GM19452 (cell line): ENCODE measurements around the gene PAM.
"Not testable (repeated sequence)": the region's sequence is repeated elsewhere in the genome, so short reads cannot be mapped to it uniquely, and the experiment has no call there.

Experiments used
- ATAC-seq: cut with Tn5 transposase; IDR thresholded peaks from one replicate; pipeline ENCODE4 v1.9.1; 2021; ENCODE audit not compliant: unreplicated experiment

PAM gene

DNA sequence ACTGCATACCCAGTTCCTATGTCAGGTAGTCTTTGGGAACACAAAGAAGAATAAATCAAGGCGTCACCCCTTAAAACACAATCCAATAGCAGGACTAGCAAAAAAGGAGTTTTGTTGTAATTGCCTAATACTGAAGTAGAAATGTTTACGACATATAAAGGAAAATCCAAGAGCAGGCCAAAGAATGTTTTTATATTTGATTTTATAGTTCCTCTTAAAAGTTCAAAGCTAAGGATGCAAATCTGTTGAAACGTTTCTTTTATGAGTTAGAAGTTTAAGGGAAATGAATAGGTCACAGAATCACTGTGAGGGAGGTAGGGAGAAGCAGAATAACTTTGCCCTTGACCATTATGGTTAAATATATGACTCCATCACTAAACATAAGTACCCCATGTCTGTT lies 136.1 kb downstream of the PAM start:
- ATAC-seq, result no peak

- ATAC-seq, result no peak
Observed at GRCh38 chr5:102893942-102894341, 138.8 kb downstream of the PAM start.

DNA sequence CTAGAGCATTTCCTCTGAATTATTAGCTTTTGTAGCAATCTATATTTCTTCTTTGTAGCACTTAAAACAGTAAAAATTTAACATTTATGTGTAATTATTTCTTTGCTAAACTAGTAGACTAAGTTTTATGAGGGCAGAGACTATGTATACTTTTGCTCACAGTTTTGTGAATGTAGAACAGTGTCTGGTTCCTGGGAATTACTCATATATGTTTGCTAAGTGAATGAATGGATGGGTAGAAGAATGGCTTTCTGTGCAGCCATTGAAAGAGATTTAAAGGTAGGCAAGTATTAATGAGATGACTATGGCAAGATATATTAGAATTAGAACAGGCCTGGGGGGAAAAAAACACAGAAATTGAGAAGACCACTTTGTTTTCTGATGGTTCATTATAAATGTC lies 140.1 kb downstream of the PAM start:
- no peak for ATAC-seq

DNA sequence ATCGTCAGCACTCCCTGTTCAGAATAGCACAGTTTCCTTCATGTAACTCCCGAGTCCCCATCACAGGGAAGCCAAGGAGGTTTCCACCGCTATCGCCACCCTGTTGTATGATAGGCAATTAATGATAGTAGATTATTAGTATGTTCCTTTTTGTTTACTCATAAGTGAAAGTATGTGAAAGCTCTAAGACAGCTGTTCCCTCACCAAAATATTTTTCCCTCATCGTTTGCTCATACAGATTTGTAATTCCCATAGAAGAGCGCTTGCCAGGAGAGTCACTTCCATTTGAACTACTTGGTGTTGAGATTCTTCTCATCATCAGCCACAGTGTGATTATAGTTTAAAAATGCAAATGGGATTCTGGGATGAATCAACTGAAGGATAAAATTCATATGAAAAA lies 140.9 kb downstream of the PAM start:
- ATAC-seq, result no peak

GRCh38 chr5:102901424-102902134 lies 146.5 kb downstream of the PAM start:
- no peak for ATAC-seq

DNA sequence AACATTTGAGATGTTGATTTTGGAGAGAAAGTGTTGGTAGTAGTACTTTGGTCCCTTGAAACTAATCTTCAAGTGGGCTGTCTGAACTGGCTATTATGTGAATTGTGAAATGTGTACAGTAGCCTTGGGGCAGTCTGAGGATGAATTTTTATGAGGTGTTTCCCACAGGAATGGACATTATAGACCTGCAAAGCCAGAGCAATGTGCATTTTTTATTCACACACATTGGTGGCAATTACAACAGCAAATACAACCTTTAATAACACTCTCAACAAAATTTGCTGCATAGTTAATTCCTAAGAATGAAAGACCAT lies 147.0 kb downstream of the PAM start:
- ATAC-seq, result no peak

DNA sequence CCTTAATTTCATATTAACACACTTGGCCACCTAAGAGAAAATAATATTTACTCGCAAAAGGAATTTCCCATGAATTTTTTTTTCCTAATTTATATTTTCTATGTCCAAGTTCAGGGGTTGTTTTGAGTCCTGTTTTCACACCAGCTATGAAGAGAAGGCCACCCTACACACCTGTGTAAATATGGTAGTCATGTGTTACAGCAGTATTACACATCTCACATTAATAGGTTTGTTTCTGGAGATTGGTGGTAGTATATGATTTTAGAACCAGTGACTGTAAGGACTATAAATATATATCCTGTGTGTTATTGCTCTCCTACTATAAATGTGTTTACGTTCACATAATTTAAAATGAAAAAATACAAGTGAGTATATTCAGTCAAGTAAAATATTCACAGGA lies 147.5 kb downstream of the PAM start:
- ATAC-seq, result no peak

DNA sequence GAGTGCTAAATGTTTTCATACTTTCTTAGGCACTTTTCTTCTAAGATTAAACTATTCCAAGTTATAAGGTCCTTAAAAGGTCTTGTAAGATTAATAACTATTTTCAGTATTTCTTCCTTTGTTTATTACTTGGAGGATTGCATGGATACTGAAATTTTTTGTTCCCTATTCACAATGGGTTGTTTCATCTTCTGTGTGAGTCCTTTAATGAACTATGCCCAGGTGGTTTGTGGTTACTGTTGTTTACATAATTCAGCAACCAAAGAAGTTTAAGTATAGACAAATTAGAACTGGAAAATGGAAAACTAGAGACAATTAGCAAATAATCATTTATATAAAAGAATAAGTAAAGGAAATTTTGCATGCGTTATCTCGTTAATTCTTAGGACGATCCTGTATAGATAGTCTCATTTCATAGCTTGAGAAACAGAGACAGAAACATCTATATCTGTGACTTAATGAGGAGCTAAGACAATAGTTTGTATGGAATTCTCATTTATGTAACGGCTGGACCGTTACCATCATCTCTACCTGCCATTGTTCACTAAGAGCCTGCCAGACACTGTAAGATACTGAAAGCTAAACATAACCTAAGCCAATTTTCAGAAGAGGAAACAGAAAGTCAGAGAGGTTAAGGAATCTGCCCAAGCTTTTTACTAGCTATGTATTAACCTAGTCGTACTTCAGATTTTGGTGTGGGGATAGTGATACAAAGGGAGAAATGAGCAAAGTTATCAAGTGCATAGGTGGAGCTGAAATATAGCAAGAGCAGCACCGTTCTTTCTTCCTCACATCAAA lies 148.2 kb downstream of the PAM start:
- ATAC-seq, result no peak

- no peak for ATAC-seq
Observed at GRCh38 chr5:102905056-102905455, 150.0 kb downstream of the PAM start.

GRCh38 chr5:102907099-102907498 lies 152.0 kb downstream of the PAM start:
- not testable (repeated sequence) for ATAC-seq

GRCh38 chr5:102910240-102911226 lies 155.4 kb downstream of the PAM start:
- no peak for ATAC-seq

- ATAC-seq, result no peak
Observed at GRCh38 chr5:102911973-102912372, 156.9 kb downstream of the PAM start.

GRCh38 chr5:102916109-102916508 lies 161.0 kb downstream of the PAM start:
- ATAC-seq, result no peak

DNA sequence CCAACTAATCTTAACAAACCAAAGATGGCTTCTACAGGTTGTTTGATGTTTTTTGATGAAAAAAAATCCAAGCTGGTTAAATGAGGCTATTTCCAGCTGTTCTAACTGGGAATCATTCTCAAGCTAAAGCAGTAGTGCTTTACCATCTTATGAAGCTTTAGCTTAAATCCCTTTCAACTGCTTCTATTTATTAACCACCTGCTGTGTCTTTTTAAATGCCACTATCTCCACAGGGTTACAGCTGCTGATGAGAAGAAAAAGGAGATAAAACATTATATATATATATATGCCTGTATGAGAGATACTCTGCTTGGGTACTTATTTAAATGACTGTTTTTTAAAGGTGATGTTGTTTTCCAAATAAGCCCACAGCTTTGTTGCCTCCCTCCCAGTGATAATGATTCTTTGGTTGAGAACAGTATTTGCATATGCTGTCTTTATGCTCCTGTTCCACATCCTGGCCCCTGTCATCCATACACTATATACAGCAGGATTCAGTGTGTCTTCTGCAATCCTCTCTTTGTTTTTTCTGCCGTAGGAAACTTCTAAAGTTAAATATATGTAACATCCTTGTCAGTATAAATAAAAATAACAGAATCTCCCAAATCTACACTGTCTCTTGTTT lies 164.0 kb downstream of the PAM start:
- ATAC-seq, result no peak

- ATAC-seq, result no peak
Observed at GRCh38 chr5:102920762-102921161, 165.7 kb downstream of the PAM start.

DNA sequence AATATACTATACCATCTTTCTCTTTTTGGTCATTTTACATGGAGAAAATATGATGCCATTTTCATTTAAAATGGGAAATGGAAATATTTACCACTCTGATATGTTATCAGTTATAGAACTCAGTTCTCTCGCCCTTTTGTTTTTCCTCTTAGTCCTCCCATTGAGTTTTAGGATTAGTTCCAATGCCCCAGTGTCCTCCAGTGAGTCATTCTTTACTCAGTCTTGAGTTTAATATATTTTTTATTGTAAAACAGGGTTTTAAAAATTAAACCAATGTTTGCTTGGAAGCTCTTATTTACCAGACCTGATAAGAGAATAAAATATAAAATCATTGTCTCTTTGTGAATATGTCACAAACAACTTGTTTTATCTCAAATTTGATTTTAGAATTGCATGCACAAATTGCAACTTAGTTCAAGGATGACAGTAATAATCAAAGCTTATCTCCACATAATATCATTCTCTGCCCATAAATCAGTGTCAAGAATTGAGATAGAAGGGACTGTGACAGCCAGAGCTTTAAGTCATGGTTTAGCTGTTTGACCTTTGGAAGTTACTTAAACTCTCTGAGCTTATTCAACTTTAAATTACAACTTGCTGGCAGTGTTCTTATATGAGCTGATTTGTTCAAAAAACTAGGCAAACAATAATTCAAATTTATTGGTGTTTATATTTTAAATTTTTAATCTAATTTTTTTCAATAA lies 166.4 kb downstream of the PAM start:
- ATAC-seq, result no peak

GRCh38 chr5:102922111-102922720 lies 167.1 kb downstream of the PAM start:
- no peak for ATAC-seq

- no peak for ATAC-seq
Observed at GRCh38 chr5:102922799-102923477, 167.8 kb downstream of the PAM start.

DNA sequence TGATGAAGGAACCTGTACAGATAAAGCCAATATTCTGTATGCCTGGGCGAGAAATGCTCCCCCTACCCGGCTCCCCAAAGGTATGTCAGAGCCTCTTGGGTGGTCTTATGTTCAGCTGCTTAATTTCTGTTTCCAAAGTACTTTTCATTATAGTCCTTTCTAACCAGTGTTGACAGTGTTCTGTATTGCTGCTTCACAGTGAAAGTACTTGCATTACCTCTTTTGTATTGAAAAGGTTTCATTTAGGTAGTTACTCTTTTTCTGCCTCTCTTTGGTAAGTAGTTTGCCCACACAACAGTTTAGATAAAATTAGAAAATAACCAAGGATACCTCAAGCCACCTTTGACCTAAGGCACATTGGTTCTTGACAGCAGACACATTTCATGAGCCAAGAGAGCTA lies 169.9 kb downstream of the PAM start:
- no peak for ATAC-seq
